IPS DF 4.7 (cell line): ENCODE measurements around the gene INTS6.

ENCODE experiments used
- DNase-seq: peaks from one replicate; pipeline ENCODE4 v3.0.0-alpha.2; 2013; ENCODE audit warnings: low spot score; ENCODE audit errors: extremely low read depth

The INTS6 gene

GRCh38 chr13:51452361-51453206 lies at the start of gene INTS6:
TSS of gene INTS6 (minus strand) at chr13:51453036. CDS start at chr13:51452525, 511 bp downstream.
- peak; percentile 87 for DNase-seq

GRCh38 chr13:51502153-51502651 lies 49.4 kb upstream of the INTS6 start:
- DNase-seq: no peak

GRCh38 chr13:51501592-51502152 lies 48.8 kb upstream of the INTS6 start:
- no peak for DNase-seq

- no peak for DNase-seq
These were observed 48.3 kb upstream of the INTS6 start for GRCh38 chr13:51501096-51501495.

GRCh38 chr13:51500687-51501086 lies 47.9 kb upstream of the INTS6 start:
- DNase-seq: no peak

GRCh38 chr13:51499841-51500240 lies 47.0 kb upstream of the INTS6 start:
- DNase-seq: no peak

GRCh38 chr13:51495316-51495715 lies 42.5 kb upstream of the INTS6 start:
- no peak for DNase-seq

- DNase-seq: no peak
These were observed 41.3 kb upstream of the INTS6 start for GRCh38 chr13:51494156-51494555.

- DNase-seq: no peak
These were observed 35.4 kb upstream of the INTS6 start for GRCh38 chr13:51488212-51488611.

- DNase-seq: no peak
These were observed 28.8 kb upstream of the INTS6 start for GRCh38 chr13:51481656-51482055.

GRCh38 chr13:51479199-51479523 lies 26.3 kb upstream of the INTS6 start:
- no peak for DNase-seq

GRCh38 chr13:51478418-51479198 lies 25.8 kb upstream of the INTS6 start:
- DNase-seq: no peak

- DNase-seq: no peak
These were observed 25.0 kb upstream of the INTS6 start for GRCh38 chr13:51477653-51478324.

GRCh38 chr13:51477149-51477548 lies 24.3 kb upstream of the INTS6 start:
- DNase-seq: no peak

- no peak for DNase-seq
These were observed 23.1 kb upstream of the INTS6 start for GRCh38 chr13:51475727-51476501.

- DNase-seq: no peak
These were observed 17.0 kb upstream of the INTS6 start for GRCh38 chr13:51469790-51470189.

GRCh38 chr13:51467730-51468129 lies 14.9 kb upstream of the INTS6 start:
- DNase-seq: no peak

GRCh38 chr13:51465124-51465523 lies 12.3 kb upstream of the INTS6 start:
- no peak for DNase-seq

GRCh38 chr13:51457086-51457815 lies 4.4 kb upstream of the INTS6 start:
- no peak for DNase-seq

GRCh38 chr13:51456510-51456909 lies 3.7 kb upstream of the INTS6 start:
- DNase-seq: no peak
